ENCODE measurements around the gene ANKRD33B.

Gene ANKRD33B

GRCh38 chr5:10519729-10520128 is 44.1 kb upstream of the ANKRD33B start:
- Histone ChIP-seq H3K9me3 (ENCODE audit: insufficient read depth, low read length, severe bottlenecking) (peaks cover 2% of the 10 kb centered on the region), H3K27ac (ENCODE audit: low read length) (no peak overlapping the region), H3K4me2 (ENCODE audit: insufficient read depth, low read length) (no peak overlapping the region), H3K4me1 (ENCODE audit: insufficient read depth, low read length) (no peaks in the 10 kb centered on the region), H3K27me3 (ENCODE audit: insufficient read depth, low read length, poor library complexity) (no peaks in the 10 kb centered on the region), H3K79me2 (ENCODE audit: insufficient read depth, low read length) (no peaks in the 10 kb centered on the region), H3K36me3 (ENCODE audit: insufficient read depth, low read length) (no peaks in the 10 kb centered on the region), H4K20me1 (ENCODE audit: insufficient read depth, low read length) (no peaks in the 10 kb centered on the region), H3K4me3 (ENCODE audit: low read depth in 1 of 2, low read length in 2 of 2) (no peak overlapping the region), H2AFZ (ENCODE audit: low read depth, low read length) (no peak overlapping the region), H3K9ac (ENCODE audit: low read depth, low read length) (no peak overlapping the region)
- no peak for ATAC-seq (ENCODE audit: insufficient read depth, low read depth)
- TF ChIP-seq, protein P1, sequence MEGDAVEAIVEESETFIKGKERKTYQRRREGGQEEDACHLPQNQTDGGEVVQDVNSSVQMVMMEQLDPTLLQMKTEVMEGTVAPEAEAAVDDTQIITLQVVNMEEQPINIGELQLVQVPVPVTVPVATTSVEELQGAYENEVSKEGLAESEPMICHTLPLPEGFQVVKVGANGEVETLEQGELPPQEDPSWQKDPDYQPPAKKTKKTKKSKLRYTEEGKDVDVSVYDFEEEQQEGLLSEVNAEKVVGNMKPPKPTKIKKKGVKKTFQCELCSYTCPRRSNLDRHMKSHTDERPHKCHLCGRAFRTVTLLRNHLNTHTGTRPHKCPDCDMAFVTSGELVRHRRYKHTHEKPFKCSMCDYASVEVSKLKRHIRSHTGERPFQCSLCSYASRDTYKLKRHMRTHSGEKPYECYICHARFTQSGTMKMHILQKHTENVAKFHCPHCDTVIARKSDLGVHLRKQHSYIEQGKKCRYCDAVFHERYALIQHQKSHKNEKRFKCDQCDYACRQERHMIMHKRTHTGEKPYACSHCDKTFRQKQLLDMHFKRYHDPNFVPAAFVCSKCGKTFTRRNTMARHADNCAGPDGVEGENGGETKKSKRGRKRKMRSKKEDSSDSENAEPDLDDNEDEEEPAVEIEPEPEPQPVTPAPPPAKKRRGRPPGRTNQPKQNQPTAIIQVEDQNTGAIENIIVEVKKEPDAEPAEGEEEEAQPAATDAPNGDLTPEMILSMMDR (IDR thresholded peaks at IDR 0.05; ENCODE audit: borderline replicate concordance, extremely low read depth, low read length, poor library complexity, severe bottlenecking), result no peak
- no peak for TF ChIP-seq EZH2 (IDR thresholded peaks at IDR 0.05; ENCODE audit: borderline replicate concordance, low read depth, low read length, severe bottlenecking)
- no peak for DNase-seq

GRCh38 chr5:10520706-10521105 is 43.2 kb upstream of the ANKRD33B start:
- Histone ChIP-seq H3K36me3 (ENCODE audit: insufficient read depth, low read length) (no peaks in the 10 kb centered on the region), H3K27me3 (ENCODE audit: insufficient read depth, low read length, poor library complexity) (no peaks in the 10 kb centered on the region), H3K4me3 (ENCODE audit: low read depth in 1 of 2, low read length in 2 of 2) (no peak overlapping the region), H3K9ac (ENCODE audit: low read depth, low read length) (no peak overlapping the region), H2AFZ (ENCODE audit: low read depth, low read length) (no peak overlapping the region), H3K27ac (ENCODE audit: low read length) (no peak overlapping the region), H3K4me1 (ENCODE audit: insufficient read depth, low read length) (no peaks in the 10 kb centered on the region), H3K79me2 (ENCODE audit: insufficient read depth, low read length) (no peaks in the 10 kb centered on the region), H3K9me3 (ENCODE audit: insufficient read depth, low read length, severe bottlenecking) (peaks cover 2% of the 10 kb centered on the region), H4K20me1 (ENCODE audit: insufficient read depth, low read length) (no peaks in the 10 kb centered on the region), H3K4me2 (ENCODE audit: insufficient read depth, low read length) (no peak overlapping the region)
- no peak for ATAC-seq (ENCODE audit: insufficient read depth, low read depth)
- DNase-seq, result no peak
- TF ChIP-seq EZH2 (IDR thresholded peaks at IDR 0.05; ENCODE audit: borderline replicate concordance, low read depth, low read length, severe bottlenecking), result no peak
- TF ChIP-seq, protein P1 (IDR thresholded peaks at IDR 0.05; ENCODE audit: borderline replicate concordance, extremely low read depth, low read length, poor library complexity, severe bottlenecking), result no peak

- no peak overlapping the region for H3K4me2 ChIP-seq (ENCODE audit: insufficient read depth, low read length)
- H3K36me3 ChIP-seq (ENCODE audit: insufficient read depth, low read length), result no peaks in the 10 kb centered on the region
- H3K27me3 ChIP-seq (ENCODE audit: insufficient read depth, low read length, poor library complexity), result no peaks in the 10 kb centered on the region
- ATAC-seq (ENCODE audit: insufficient read depth, low read depth) (no peak), DNase-seq (no peak)
- H3K9me3 ChIP-seq (ENCODE audit: insufficient read depth, low read length, severe bottlenecking), result peaks cover 2% of the 10 kb centered on the region
- no peaks in the 10 kb centered on the region for H4K20me1 ChIP-seq (ENCODE audit: insufficient read depth, low read length)
- H3K79me2 ChIP-seq (ENCODE audit: insufficient read depth, low read length), result no peaks in the 10 kb centered on the region
- H3K4me1 ChIP-seq (ENCODE audit: insufficient read depth, low read length), result no peaks in the 10 kb centered on the region
- no peak overlapping the region for H3K4me3 ChIP-seq (ENCODE audit: low read depth in 1 of 2, low read length in 2 of 2)
- no peak overlapping the region for H3K9ac ChIP-seq (ENCODE audit: low read depth, low read length)
- TF ChIP-seq, protein P1 (IDR thresholded peaks at IDR 0.05; ENCODE audit: borderline replicate concordance, extremely low read depth, low read length, poor library complexity, severe bottlenecking), result peak; percentile 52
- no peak for TF ChIP-seq EZH2 (IDR thresholded peaks at IDR 0.05; ENCODE audit: borderline replicate concordance, low read depth, low read length, severe bottlenecking)
- no peak overlapping the region for H3K27ac ChIP-seq (ENCODE audit: low read length)
- H2AFZ ChIP-seq (ENCODE audit: low read depth, low read length), result no peak overlapping the region
Measured at GRCh38 chr5:10521466-10522223, 42.2 kb upstream of the ANKRD33B start.

Measured in DND-41 (cell line).